NB4 (cell line): Measurements from ENCODE around the gene PDE3A.
"Not testable (repeated sequence)": the region's sequence is repeated elsewhere in the genome, so short reads cannot be mapped to it uniquely, and the experiment has no call there.

Source experiments
- DNase-seq: peaks from one replicate; pipeline ENCODE4 v3.0.0; 2010; ENCODE audit warnings: low read depth
- H3K4me3 ChIP-seq: one replicate; pipeline ENCODE4 v1.5.1; 2011; ENCODE audit warnings: mild to moderate bottlenecking, low read depth, low read length, moderate library complexity
- CTCF ChIP-seq: IDR thresholded peaks from one replicate; pipeline ENCODE4 v1.5.1; 2012; ENCODE audit warnings: low read depth, low read length
- MAX ChIP-seq: IDR thresholded peaks from 2 replicates; pipeline ENCODE4 v1.6.1; 2011; ENCODE audit warnings: low read depth, low read length
- MYC ChIP-seq: IDR thresholded peaks from 2 replicates; pipeline ENCODE4 v1.6.1; 2011; ENCODE audit warnings: low read depth, low read length
- POLR2A ChIP-seq: IDR thresholded peaks from 2 replicates; pipeline ENCODE4 v1.6.1; 2011; ENCODE audit warnings: mild to moderate bottlenecking; ENCODE audit not compliant: insufficient read length; ENCODE audit errors: extremely low read depth

The PDE3A gene

DNA sequence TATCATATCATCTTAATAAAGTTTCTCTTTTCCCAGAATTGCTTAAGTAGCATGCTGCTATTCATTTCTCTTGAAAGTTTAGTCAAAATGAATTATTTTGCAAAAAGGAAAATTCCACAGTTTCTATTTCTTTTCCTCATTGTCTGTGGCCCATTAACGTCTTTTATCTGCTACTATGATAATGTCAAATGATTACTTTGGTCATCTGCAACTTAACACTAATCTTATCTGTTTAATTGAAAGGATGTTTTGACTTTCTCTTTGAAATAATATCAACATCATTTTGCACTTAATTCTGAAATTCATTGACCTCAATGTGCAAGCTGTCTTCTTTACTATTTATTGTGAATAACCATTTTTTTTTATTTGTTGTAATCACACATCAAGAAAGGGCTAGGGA lies 180.3 kb downstream of the PDE3A start:
- no peak for DNase-seq
- H3K4me3 ChIP-seq: no peak overlapping the region
- no peak for TF ChIP-seq MYC

DNA sequence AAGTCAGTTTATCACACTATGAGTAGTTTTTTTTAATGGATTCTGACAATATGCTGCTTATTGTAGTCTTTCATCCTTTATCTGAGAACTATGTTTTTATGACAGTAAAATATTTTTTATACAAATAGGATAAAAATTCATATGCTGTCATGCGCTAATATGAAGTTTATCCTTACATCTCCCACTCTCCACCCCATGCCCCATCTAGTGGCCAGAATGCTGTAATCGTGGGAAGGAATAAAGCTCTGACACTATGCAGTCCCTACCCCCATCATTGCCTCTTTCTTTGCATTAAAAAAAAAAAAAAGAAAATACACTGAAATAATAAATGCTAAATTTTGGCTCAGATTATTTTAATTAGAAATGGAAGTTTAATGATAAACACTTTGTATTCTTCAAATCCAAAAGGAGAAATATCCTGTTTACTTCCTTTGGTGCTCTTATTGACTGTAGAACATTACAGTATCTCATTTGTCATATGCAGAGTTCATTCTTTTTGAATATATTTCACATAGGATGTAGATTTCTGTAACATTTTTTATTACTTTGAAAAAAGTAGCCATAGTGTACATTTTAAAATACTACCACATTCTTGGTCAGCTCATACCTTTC lies 180.9 kb downstream of the PDE3A start:
- peak; percentile 92 for TF ChIP-seq CTCF
- TF ChIP-seq POLR2A: no peak
- DNase-seq: peak; percentile 61
- no peak overlapping the region for H3K4me3 ChIP-seq

GRCh38 chr12:20551742-20552442 lies 183.6 kb downstream of the PDE3A start:
- not testable (repeated sequence) for H3K4me3 ChIP-seq, DNase-seq

DNA sequence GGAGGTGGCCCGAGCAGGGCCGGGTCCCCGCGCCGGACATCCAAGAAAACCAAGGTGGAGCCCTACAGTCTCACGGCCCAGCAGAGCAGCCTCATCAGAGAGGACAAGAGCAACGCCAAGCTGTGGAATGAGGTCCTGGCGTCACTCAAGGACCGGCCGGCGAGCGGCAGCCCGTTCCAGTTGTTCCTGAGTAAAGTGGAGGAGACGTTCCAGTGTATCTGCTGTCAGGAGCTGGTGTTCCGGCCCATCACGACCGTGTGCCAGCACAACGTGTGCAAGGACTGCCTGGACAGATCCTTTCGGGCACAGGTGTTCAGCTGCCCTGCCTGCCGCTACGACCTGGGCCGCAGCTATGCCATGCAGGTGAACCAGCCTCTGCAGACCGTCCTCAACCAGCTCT lies 184.2 kb downstream of the PDE3A start:
- not testable (repeated sequence) for DNase-seq, H3K4me3 ChIP-seq

- TF ChIP-seq CTCF (no peak), POLR2A (no peak), MYC (no peak), MAX (no peak)
- no peak for DNase-seq
- H3K4me3 ChIP-seq: no peak overlapping the region
These were observed 186.7 kb downstream of the PDE3A start for GRCh38 chr12:20555015-20555414.

DNA sequence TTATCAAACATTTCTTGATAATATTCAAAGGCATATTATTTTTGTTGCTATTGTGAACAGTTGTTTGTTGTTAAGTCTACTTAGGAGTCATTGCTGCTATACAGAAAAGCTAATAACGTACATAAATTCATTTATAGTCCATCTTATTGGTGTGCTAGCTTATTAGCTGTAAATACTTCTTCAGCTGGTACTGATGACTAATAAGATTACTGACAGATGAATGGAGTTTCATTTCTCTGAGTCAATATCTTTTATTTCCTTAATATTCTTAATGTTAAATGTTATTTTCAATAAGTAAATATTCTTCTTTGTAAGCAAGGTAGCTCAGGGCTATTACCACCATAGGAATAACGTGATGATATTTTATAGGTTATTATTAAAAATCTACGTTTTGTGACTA lies 187.4 kb downstream of the PDE3A start:
- TF ChIP-seq MYC (no peak), MAX (no peak), POLR2A (no peak), CTCF (no peak)
- no peak overlapping the region for H3K4me3 ChIP-seq
- DNase-seq: no peak

GRCh38 chr12:20557096-20557495 lies 188.8 kb downstream of the PDE3A start:
- TF ChIP-seq CTCF: no peak
- TF ChIP-seq MAX: no peak
- TF ChIP-seq POLR2A: no peak
- TF ChIP-seq MYC: no peak
- DNase-seq: no peak
- H3K4me3 ChIP-seq: no peak overlapping the region

DNA sequence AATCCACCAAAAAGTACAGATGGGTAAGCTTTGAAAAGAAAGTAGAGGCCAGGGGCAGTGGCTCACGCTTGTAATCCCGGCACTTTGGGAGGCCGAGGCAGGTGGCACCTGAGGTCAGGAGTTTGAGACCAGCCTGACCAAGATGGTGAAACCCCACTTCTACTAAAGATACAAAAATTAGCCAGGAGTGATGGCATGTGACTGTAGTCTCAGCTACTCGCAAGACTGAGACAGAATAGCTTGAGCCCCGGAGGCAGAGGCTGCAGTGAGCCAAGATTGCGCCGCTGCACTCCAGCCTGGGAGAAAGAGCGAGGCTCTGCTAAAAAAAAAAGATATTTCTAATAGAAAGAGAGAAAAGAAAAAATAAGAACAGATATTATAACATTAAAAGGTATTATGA lies 192.6 kb downstream of the PDE3A start:
- TF ChIP-seq CTCF (no peak), MYC (no peak), POLR2A (no peak), MAX (no peak)
- no peak for DNase-seq
- no peak overlapping the region for H3K4me3 ChIP-seq
